ENCODE results near the gene MRPL37. TPM values are rescaled to one million over a fixed set of nuclear protein-coding genes. Genes with fewer than 3 reads are reported as not detected.

The MRPL37 gene
- total and polyA plus RNA-seq, 2 of the 8 experiments (the other 6 are each of a cell fraction or from before 2014, with no cell fraction given), result 45.5 to 126 TPM

DNA sequence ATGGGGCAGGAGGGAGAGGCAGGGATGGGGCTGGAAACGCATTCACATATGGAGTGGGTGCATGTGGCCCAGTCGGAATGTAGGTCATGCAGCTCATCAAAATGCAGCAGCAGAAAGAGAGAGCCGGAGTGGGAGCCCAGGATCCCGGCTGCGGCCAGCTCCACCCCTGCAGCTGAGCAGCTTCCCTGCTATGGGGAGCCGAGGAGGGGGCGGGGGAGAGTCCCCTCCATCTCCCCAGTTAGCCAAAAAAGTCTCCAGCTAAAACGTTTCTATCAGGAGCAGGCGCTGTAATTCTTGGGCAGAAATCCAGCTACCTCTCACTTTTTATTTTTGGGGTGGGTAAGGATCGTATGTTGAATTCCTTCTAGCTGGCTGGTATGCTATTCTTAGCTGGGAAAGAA is 39.7 kb downstream of the MRPL37 start:
- Histone ChIP-seq H3K56ac (replicated peaks; ENCODE audit: insufficient read length, low read depth, low read length) (no peak overlapping the region), H3K4me2 (ENCODE audit: insufficient read depth in 1 of 2, low read depth in 2 of 2, low read length in 2 of 2) (no peak overlapping the region), H3K79me2 (ENCODE audit: control insufficient read depth in 1 of 2, insufficient read depth in 2 of 2, low read length in 2 of 2) (no peaks in the 10 kb centered on the region), H4K20me1 (replicated peaks in 1 of 2; ENCODE audit: control insufficient read depth in 1 of 2, insufficient read depth in 2 of 2, low read length in 2 of 2) (peaks cover 0 to 3% of the 10 kb centered on the region in 2 experiments), H2BK120ac (replicated peaks; ENCODE audit: low read depth, low read length) (no peak overlapping the region), H2AK5ac (ENCODE audit: low read depth, low read length) (no peak overlapping the region), H3K4me1 (replicated peaks in 1 of 4; ENCODE audit: control insufficient read depth in 3 of 4, insufficient read depth in 4 of 4, low read length in 3 of 4) (no peaks in the 10 kb centered on the region), H4K91ac (replicated peaks; ENCODE audit: insufficient read length, low read length) (no peak overlapping the region), H2AFZ (ENCODE audit: low read length) (no peak overlapping the region), H3K14ac (ENCODE audit: insufficient read length) (no peak overlapping the region), H2BK12ac (ENCODE audit: low read depth, low read length) (no peak overlapping the region), H3K9me3 (ENCODE audit: insufficient read depth in 2 of 2, low read depth in 1 of 2, low read length in 1 of 2) (no peaks in the 10 kb centered on the region; a peak in 1 of 4 replicates), H3K23ac (ENCODE audit: insufficient read length) (no peak overlapping the region), H3K18ac (ENCODE audit: extremely low read depth, low read length) (no peak overlapping the region), H3K4me3 (ENCODE audit: extremely low read depth in 1 of 4, insufficient read depth in 2 of 4, low read depth in 3 of 4, low read length in 4 of 4) (no peak overlapping the region), H3K36me3 (ENCODE audit: control insufficient read depth in 2 of 4, insufficient read depth in 4 of 4, low read length in 3 of 4) (peaks cover 5 to 56% (median 32%) of the 10 kb centered on the region in 4 experiments; a peak in 7 of 8 replicates), H3K23me2 (ENCODE audit: low read depth, low read length) (no peaks in the 10 kb centered on the region), H3K4ac (replicated peaks; ENCODE audit: insufficient read length, low read depth, low read length) (no peak overlapping the region), H3K27me3 (replicated peaks in 1 of 4; ENCODE audit: control insufficient read depth in 3 of 4, extremely low read depth in 1 of 4, insufficient read depth in 3 of 4, low read length in 3 of 4) (no peaks in the 10 kb centered on the region; a peak in 1 of 7 replicates), H3K79me1 (ENCODE audit: low read depth, low read length) (no peaks in the 10 kb centered on the region; the same call in 1 of the 2 replicates), H4K5ac (ENCODE audit: insufficient read length, low read depth, low read length) (no peak overlapping the region), H2BK5ac (ENCODE audit: low read depth, low read length) (no peak overlapping the region), H4K8ac (ENCODE audit: extremely low read depth, insufficient read depth, low read length) (no peak overlapping the region), H2BK15ac (ENCODE audit: low read length) (no peak overlapping the region), H3K27ac (ENCODE audit: low read depth, low read length) (no peak overlapping the region), H2BK20ac (ENCODE audit: low read length) (no peak overlapping the region), H3K9ac (replicated peaks in 1 of 4; ENCODE audit: extremely low read depth in 1 of 4, low read depth in 3 of 4, low read length in 3 of 4) (no peak overlapping the region)
- CTCF ChIA-PET (ENCODE audit: partially characterized antibody), result interaction anchor here (0.6 to 1.6 kb wide), 5 partner anchors 17 to 248 kb away, joined by 3 to 4 read pairs (median 4); no protein-coding TSS in a partner anchor
- POLR2A ChIA-PET (ENCODE audit: partially characterized antibody), result interaction anchor here (0.5 to 0.9 kb wide), 2 partner anchors 15 to 146 kb away, joined by 3 to 4 read pairs; no protein-coding TSS in a partner anchor
- DNase-seq (ENCODE audit: low read depth in 1 of 2, low spot score in 2 of 2), result no peak
- no peak for FAIRE-seq
- 79% methylated on average over 10 of the region's 10 CpGs; no CpG with 5 or more reads in 1 of the 2 experiments for WGBS, 2 experiments (ENCODE audit: extremely low coverage in 1 of 2, insufficient coverage in 1 of 2, insufficient read length in 1 of 2, insufficient replicate concordance in 2 of 2, low coverage in 1 of 2, low lambda C conversion rate in 2 of 2, missing lambda C conversion rate in 1 of 2)
- TF ChIP-seq SAP30 (IDR thresholded peaks at IDR 0.05; ENCODE audit: insufficient read depth, insufficient replicate concordance, low read length), result no peak
- TF ChIP-seq CTBP2 (IDR thresholded peaks at IDR 0.05; ENCODE audit: borderline replicate concordance, insufficient read depth, insufficient read length, low read length), result no peak
- TF ChIP-seq TEAD4 (IDR thresholded peaks at IDR 0.05; ENCODE audit: low read depth, low read length), result no peak
- no peak for TF ChIP-seq GTF2F1 (IDR thresholded peaks at IDR 0.05; ENCODE audit: borderline replicate concordance, low read depth, low read length)
- no peak for TF ChIP-seq CHD2 (IDR thresholded peaks at IDR 0.05; ENCODE audit: low read length)
- TF ChIP-seq POLR2AphosphoS5 (IDR thresholded peaks at IDR 0.05; ENCODE audit: low read depth, low read length), result no peak
- no peak for TF ChIP-seq SIN3A (conservative IDR thresholded peaks at IDR 0.05 in 1 of 2, IDR thresholded peaks at IDR 0.05 in 1 of 2; ENCODE audit: low read depth in 1 of 2, low read length in 2 of 2)
- no peak for TF ChIP-seq ATF3 (IDR thresholded peaks at IDR 0.05; ENCODE audit: insufficient read depth, low read depth, low read length)

Data from H1 (cell line).